ENCODE data around the gene TRAPPC10.
"Not testable (repeated sequence)": the region's sequence is repeated elsewhere in the genome, so short reads cannot be mapped to it uniquely, and the experiment has no call there.

TRAPPC10 gene

DNA sequence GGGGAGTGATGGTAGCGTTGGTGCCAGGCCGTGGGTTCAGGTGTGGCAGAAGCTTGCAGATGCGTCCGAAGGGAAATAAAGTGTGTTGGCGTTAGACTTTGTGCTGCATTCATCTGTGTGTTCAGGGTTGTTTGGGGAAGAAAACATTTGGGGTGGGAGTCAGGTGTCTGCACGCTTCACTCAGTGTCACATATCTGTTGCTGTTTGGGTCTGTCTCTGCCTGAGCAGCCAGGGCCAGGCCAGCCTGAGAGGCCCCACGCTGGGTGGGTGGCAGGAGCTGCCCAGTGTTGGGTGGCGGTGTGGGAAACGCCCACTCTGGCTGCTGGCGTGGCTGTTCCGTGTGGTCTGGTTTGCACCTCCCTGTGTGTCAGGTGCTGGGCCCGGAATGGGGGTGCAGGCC, 133.5 kb downstream of the TRAPPC10 start:
- not testable (repeated sequence) for H3K4me1 Mint-ChIP-seq (ENCODE audit: low read depth); H3K9me3 Mint-ChIP-seq

DNA sequence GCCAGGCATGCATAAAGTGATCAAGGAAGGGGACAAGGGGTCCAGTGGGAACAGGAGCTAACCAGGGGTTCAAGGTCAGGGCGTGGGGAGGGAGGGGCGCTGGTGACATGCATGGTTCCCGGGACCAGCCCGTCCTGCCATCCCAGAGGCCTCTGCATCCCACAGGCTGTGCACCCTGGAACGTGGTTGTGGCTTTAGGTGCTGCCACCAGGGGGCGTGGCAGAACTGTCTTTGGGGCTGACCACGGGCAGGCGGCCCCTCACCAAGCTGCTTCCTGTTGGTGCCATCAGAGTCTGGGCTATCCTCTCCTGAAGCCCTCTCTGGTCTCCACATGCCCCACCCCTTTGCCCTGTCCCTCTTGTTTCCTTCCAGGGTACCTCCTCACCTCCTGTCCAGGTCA, 135.0 kb downstream of the TRAPPC10 start:
- H3K36me3 Mint-ChIP-seq (ENCODE audit: low read depth); H3K27ac Mint-ChIP-seq; H3K27me3 Mint-ChIP-seq; H3K4me1 Mint-ChIP-seq (ENCODE audit: low read depth); intact Hi-C loops (cut with micrococcal nuclease); H3K9me3 Mint-ChIP-seq; H3K4me3 Mint-ChIP-seq: not testable (repeated sequence)

More for the DNA sequence above, 133.5 kb downstream of the TRAPPC10 start:
- H3K27ac Mint-ChIP-seq; H3K36me3 Mint-ChIP-seq (ENCODE audit: low read depth); intact Hi-C loops (cut with micrococcal nuclease); H3K4me3 Mint-ChIP-seq; H3K27me3 Mint-ChIP-seq: not testable (repeated sequence)

DNA sequence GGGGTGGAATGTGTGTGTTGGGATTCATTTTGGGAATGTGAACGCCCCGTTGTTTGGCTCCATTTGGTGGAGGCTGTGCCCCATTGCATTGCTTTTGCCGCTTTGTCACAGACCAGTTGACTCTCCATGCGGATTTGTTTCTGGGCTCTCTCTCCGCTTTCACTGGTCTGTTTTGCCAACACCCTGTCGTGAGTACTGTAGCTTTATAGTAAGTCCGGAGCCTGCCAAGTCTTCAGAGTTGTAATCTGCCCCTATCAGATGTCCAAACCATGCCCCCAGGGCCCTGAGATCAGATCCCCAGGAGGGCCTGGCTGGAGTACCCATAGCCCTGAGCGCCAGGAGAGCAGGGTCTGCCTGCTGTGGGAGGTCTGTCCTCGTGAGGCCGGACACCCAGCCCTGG, 138.1 kb downstream of the TRAPPC10 start:
- H3K27ac Mint-ChIP-seq; intact Hi-C loops (cut with micrococcal nuclease); H3K4me1 Mint-ChIP-seq (ENCODE audit: low read depth); H3K9me3 Mint-ChIP-seq; H3K4me3 Mint-ChIP-seq; H3K36me3 Mint-ChIP-seq (ENCODE audit: low read depth); H3K27me3 Mint-ChIP-seq: not testable (repeated sequence)

DNA sequence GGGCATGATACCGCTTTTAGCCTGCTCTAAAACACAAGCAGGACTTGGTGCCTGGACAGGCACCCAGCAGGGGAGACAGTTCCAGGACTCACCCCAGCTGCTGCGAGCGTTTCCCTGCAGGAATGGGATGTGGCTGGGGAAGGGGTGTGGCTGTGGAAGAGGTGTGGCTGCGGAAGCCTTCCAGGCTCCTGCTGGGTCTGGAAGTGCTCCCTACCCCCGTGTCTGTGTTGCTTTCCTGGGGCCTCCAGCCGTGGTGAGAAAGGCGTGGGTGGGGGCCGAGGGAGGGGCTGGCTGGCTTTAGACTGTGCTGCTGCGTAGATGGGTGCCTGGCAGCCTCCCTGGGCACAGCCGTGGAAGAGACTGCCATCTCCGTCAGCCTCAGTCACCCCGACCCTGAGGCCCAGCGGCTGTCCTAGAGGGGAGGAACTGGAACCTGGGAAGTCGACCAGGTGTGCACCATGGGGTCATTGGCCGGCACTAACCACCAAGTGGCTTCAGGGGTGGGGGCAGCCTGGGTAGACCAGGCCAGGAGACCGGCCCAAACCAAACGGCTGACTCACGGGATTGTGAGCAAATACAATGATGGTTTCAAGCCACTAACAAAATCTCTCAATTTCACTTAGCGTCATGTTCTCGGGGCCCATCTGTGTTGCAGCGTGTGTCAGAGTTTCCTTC, 141.2 kb downstream of the TRAPPC10 start:
- H3K27me3 Mint-ChIP-seq; H3K4me3 Mint-ChIP-seq; intact Hi-C loops (cut with micrococcal nuclease); H3K36me3 Mint-ChIP-seq (ENCODE audit: low read depth); H3K27ac Mint-ChIP-seq; H3K9me3 Mint-ChIP-seq; H3K4me1 Mint-ChIP-seq (ENCODE audit: low read depth): not testable (repeated sequence)

DNA sequence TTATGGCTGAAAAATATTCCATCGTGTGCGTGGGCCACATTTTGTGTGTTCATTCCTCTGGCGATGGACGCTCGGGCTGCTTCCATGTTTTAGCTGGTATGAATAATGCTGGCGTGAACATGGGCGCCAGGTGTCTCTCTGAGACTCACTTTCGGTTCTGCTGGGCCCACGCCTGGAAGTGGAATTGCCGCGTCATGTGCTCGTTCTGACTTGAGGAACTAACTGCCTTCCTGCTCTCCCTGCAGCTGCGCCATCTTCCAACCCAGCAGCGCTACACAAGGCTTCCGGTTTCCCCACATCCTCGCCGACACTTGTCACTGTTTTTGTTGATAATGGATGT, 141.8 kb downstream of the TRAPPC10 start:
- intact Hi-C loops (cut with micrococcal nuclease); H3K27me3 Mint-ChIP-seq: not testable (repeated sequence)

DNA sequence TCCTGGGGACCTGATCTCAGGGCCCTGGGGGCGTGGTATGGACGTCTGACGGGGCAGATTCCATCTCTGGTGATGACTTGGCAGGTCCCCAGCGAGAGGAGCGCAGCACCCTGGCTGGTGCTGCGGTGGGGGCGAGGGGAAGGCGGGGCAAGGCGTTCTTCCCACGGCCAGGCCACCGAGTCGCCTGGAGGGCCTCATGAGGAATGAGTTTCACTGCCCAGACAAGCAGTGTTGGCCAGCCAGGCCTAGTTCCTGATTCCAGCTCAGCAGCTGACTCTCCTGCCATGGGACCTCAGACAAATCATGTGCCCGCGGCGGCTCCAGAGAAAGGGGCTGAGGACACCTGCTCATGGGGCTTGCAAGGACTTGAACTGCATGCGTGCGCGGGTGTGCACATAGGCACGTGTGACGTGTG, 142.7 kb downstream of the TRAPPC10 start:
- H3K36me3 Mint-ChIP-seq (ENCODE audit: low read depth); H3K4me1 Mint-ChIP-seq (ENCODE audit: low read depth); H3K9me3 Mint-ChIP-seq; intact Hi-C loops (cut with micrococcal nuclease); H3K27ac Mint-ChIP-seq; H3K27me3 Mint-ChIP-seq; H3K4me3 Mint-ChIP-seq: not testable (repeated sequence)

More for the DNA sequence above, 141.8 kb downstream of the TRAPPC10 start:
- not testable (repeated sequence) for H3K4me3 Mint-ChIP-seq; H3K9me3 Mint-ChIP-seq; H3K4me1 Mint-ChIP-seq (ENCODE audit: low read depth); H3K36me3 Mint-ChIP-seq (ENCODE audit: low read depth); H3K27ac Mint-ChIP-seq

DNA sequence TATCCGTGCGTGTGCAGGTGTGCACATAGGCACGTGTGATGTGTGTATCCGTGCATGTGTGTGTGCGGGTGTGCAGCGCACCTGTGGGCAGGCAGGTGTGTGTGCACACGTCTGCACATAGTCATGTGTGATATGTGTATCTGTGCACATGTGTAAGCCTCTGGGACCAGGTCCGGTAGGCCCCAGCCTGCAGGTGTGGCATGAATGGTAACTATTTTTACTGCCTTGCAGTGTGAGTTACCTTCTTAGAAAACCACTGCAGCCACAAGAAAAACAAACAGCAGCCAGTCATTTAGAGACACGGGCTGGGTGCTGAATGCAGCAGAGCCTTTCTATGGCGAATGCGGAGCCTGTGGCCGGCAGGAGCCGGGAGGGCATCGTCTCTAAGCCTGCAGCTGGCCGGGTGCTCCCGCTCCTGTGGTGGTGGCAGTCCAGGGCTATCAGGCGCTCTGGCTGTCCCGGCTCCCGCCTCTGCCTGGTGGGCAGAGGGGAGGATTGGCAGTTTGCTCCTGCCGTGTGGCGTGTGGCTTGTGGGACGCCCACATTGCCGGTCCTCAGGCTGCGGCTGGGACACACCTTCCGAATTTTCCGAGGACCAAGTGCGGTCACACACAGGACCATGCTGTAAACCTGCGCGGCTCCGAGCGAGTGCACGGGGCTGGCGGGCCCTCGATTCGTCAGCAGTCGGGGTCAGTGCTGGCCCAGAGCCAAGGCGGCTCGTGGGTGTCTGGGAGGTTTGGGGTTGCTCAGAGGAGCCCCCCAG, 143.3 kb downstream of the TRAPPC10 start:
- intact Hi-C loops (cut with micrococcal nuclease); H3K27me3 Mint-ChIP-seq; H3K27ac Mint-ChIP-seq; H3K36me3 Mint-ChIP-seq (ENCODE audit: low read depth); H3K4me3 Mint-ChIP-seq; H3K4me1 Mint-ChIP-seq (ENCODE audit: low read depth); H3K9me3 Mint-ChIP-seq: not testable (repeated sequence)

DNA sequence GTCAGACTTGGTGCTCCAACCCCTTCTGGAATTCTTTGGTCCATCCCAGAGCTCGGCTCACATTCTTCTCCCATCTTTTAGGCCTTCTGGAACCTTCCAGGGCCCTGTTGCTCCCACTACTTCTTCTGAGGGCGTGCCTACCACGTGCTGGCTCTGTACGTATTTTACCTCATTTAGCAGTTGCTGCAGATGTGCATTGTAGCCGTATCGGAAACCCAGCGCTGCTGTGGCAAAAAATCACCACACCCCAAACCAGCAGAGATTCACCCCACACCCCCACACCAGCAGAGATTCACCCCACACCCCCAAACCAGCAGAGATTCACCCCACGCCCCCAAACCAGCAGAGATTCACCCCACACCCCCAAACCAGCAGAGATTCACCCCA, 143.9 kb downstream of the TRAPPC10 start:
- H3K9me3 Mint-ChIP-seq; H3K27me3 Mint-ChIP-seq; H3K36me3 Mint-ChIP-seq (ENCODE audit: low read depth); H3K4me3 Mint-ChIP-seq; H3K4me1 Mint-ChIP-seq (ENCODE audit: low read depth); H3K27ac Mint-ChIP-seq; intact Hi-C loops (cut with micrococcal nuclease): not testable (repeated sequence)

Data from dendritic cell treated with granulocyte-macrophage colony-stimulating factor and Interleukin-4, amounts not matched to agents 40 ng/mL and 50 ng/mL, for 4 days (primary cell).